HL-60 (cell line): ENCODE data around the gene STAG3.

ENCODE experiments used
- GABPA ChIP-seq: IDR thresholded peaks from 2 replicates; pipeline ENCODE4 v1.6.1; 2012; ENCODE audit warnings: low read depth
- POLR2AphosphoS5 ChIP-seq: IDR thresholded peaks from 2 replicates; pipeline ENCODE4 v1.6.1; 2012; ENCODE audit warnings: low read depth
- REST ChIP-seq: IDR thresholded peaks from 2 replicates; pipeline ENCODE4 v1.6.1; 2012; ENCODE audit warnings: low read depth; ENCODE audit not compliant: insufficient replicate concordance
- SPI1 ChIP-seq: IDR thresholded peaks from 2 replicates; pipeline ENCODE4 v1.6.1; 2012; ENCODE audit warnings: low read depth, mild to moderate bottlenecking, borderline replicate concordance
- TF ChIP-seq, protein P1 (sequence below): IDR thresholded peaks from one replicate; pipeline ENCODE4 v1.5.1; 2011; ENCODE audit warnings: low read length, control low read depth, inconsistent platforms; ENCODE audit not compliant: insufficient read depth

DNA sequence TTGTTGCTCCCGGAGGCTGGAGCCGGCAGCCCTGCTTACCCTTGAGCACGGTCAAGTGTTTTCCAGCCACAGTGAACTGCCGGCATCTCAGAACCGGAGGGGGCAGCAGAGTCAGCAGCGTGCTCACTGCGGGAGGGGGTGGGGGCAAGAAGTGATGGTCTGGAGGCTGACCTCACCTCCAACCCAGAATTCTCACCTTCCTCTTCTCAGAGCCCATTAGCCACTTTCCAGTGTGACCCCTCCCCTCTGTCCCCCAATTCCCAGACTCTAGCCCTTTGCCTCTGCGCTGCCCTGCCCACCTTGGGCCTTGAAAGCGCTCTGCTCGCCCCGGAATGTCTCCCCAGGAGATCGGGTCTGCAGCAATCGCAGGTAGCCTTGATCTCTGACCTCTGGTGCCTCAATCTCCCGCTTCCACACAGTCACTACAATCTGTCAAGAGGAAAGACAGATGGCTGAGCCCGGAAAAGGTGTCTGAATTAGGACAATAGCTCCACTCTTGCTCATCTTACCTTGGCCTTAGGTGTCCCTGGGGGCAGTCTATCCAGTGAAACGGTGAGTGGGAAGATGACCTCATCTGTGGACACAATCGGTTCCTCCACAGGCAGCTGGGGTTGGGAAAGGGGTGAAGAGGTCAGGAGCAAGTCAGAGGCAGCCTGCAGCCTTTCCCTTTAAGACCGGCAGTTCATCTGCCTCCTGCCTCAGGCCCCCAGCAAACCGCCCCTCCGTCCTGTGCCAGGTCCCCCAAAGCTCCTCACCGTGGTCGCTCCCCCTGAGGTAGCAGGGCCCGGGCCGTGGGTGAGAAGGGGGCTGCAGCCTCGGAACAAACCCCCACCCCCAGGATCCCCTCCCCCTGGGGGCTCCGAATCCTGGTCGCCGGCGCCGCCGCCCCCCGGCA is 20.1 kb upstream of the STAG3 start:
- TF ChIP-seq, protein P1, sequence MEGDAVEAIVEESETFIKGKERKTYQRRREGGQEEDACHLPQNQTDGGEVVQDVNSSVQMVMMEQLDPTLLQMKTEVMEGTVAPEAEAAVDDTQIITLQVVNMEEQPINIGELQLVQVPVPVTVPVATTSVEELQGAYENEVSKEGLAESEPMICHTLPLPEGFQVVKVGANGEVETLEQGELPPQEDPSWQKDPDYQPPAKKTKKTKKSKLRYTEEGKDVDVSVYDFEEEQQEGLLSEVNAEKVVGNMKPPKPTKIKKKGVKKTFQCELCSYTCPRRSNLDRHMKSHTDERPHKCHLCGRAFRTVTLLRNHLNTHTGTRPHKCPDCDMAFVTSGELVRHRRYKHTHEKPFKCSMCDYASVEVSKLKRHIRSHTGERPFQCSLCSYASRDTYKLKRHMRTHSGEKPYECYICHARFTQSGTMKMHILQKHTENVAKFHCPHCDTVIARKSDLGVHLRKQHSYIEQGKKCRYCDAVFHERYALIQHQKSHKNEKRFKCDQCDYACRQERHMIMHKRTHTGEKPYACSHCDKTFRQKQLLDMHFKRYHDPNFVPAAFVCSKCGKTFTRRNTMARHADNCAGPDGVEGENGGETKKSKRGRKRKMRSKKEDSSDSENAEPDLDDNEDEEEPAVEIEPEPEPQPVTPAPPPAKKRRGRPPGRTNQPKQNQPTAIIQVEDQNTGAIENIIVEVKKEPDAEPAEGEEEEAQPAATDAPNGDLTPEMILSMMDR: no peak
- no peak for TF ChIP-seq POLR2AphosphoS5
- TF ChIP-seq REST: no peak
- TF ChIP-seq GABPA: no peak
- no peak for TF ChIP-seq SPI1
